Endothelial cell of umbilical vein (primary cell): Measurements from ENCODE around the gene ATXN1. TPM values are rescaled to one million over a fixed set of nuclear protein-coding genes. Genes with fewer than 3 reads are reported as not detected.

Experiments used
- BruUV-seq: library from RNA; stranded (reverse); fragments of 400-500 nt; replicated peaks from 2 replicates; lab custom pipeline; 2021; lab: Mats Ljungman, UMichigan
- CTCF ChIA-PET: fragments of 300-600, 350-600 bp; sonication (Branson Sonifier 250); formaldehyde crosslinking; loops from one replicate; lab custom pipeline; 2021; ENCODE audit warnings: antibody characterized with exemption, inconsistent platforms; lab: Charles Lee
- POLR2A ChIA-PET: fragments of 300-600, 350-600 bp; sonication (Branson Sonifier 250); formaldehyde crosslinking; loops from one replicate; lab custom pipeline; 2021; ENCODE audit warnings: antibody characterized with exemption, inconsistent platforms; lab: Charles Lee
- DNase-seq: peaks from one replicate; pipeline ENCODE4 v3.0.0-alpha.2; 2011; ENCODE audit warnings: low read depth, low spot score
- FAIRE-seq: peaks from 2 replicates; lab custom pipeline; 2011; peaks lifted over from hg19 to GRCh38; lab: Jason Lieb, UNC
- H2AFZ ChIP-seq: 2 replicates; pipeline ENCODE4 v1.6.0; 2012; ENCODE audit warnings: low read depth, low read length, control low read depth, inconsistent platforms
- H3K27ac ChIP-seq: 2 replicates; pipeline ENCODE4 v1.5.1; 2011; ENCODE audit warnings: low read depth, mild to moderate bottlenecking, control low read depth, low read length, moderate library complexity; ENCODE audit not compliant: insufficient read depth
- H3K27me3 ChIP-seq, 2 experiments: 2 replicates each; pipeline versions ENCODE4 v1.6.0 to v1.6.1; 2011; ENCODE audit warnings: low read length in 2 of 2, mixed read lengths in 1 of 2; ENCODE audit not compliant: control insufficient read depth in 2 of 2, insufficient read depth in 2 of 2
- H3K36me3 ChIP-seq, 2 experiments: 2 replicates in 1 of 2; 3 replicates in 1 of 2; pipeline ENCODE4 v1.5.1; 2011; ENCODE audit warnings: low read length in 2 of 2, mild to moderate bottlenecking in 1 of 2, moderate library complexity in 1 of 2; ENCODE audit not compliant: control insufficient read depth in 2 of 2, insufficient read depth in 2 of 2; ENCODE audit errors: extremely low read depth in 1 of 2
- H3K4me1 ChIP-seq: 3 replicates; pipeline ENCODE4 v1.5.1; 2011; ENCODE audit warnings: mild to moderate bottlenecking, low read length; ENCODE audit not compliant: control insufficient read depth, insufficient read depth; ENCODE audit errors: extremely low read depth
- H3K4me2 ChIP-seq: 2 replicates; pipeline ENCODE4 v1.6.1; 2011; ENCODE audit warnings: low read length, control low read depth, mixed read lengths; ENCODE audit not compliant: insufficient read depth
- H3K4me3 ChIP-seq, 3 experiments: fragments of 200-600 bp in 1 of 3; sonication (generic), shearing (Covaris generic) in 1 of 3; replicated peaks in 1 of 3; 2 replicates each; pipeline ENCODE4 v1.5.1; 2011 to 2016; ENCODE audit warnings: control low read depth in 3 of 3, low read length in 3 of 3, mild to moderate bottlenecking in 2 of 3, inconsistent platforms in 1 of 3, low read depth in 1 of 3, moderate library complexity in 1 of 3; ENCODE audit not compliant: insufficient read depth in 1 of 3
- H3K79me2 ChIP-seq: 2 replicates; pipeline ENCODE4 v1.6.0; 2012; ENCODE audit warnings: low read length, inconsistent platforms; ENCODE audit not compliant: control insufficient read depth, insufficient read depth
- H3K9ac ChIP-seq: replicated peaks from 2 replicates; pipeline ENCODE3; 2011; ENCODE audit warnings: low read length, control low read depth; ENCODE audit not compliant: insufficient read depth; ENCODE audit errors: extremely low read depth
- H3K9me1 ChIP-seq: replicated peaks from 3 replicates; pipeline ENCODE4 v1.6.0; 2011; ENCODE audit warnings: mild to moderate bottlenecking, low read length; ENCODE audit not compliant: control insufficient read depth, insufficient read depth; ENCODE audit errors: extremely low read depth
- H3K9me3 ChIP-seq: replicated peaks from 2 replicates; pipeline ENCODE4 v1.5.1; 2012; ENCODE audit warnings: low read length, inconsistent platforms; ENCODE audit not compliant: control insufficient read depth, insufficient read depth
- H4K20me1 ChIP-seq: replicated peaks from 2 replicates; pipeline ENCODE3; 2011; ENCODE audit warnings: mild to moderate bottlenecking, low read length; ENCODE audit not compliant: control insufficient read depth, insufficient read depth; ENCODE audit errors: extremely low read depth
- EZH2 ChIP-seq: IDR thresholded peaks from 2 replicates; pipeline ENCODE4 v1.6.1; 2012; ENCODE audit warnings: borderline replicate concordance, low read depth, mild to moderate bottlenecking, moderate library complexity, low read length, inconsistent platforms; ENCODE audit not compliant: severe bottlenecking
- FOS ChIP-seq: IDR thresholded peaks from 2 replicates; pipeline ENCODE4 v1.6.1; 2011; ENCODE audit warnings: mild to moderate bottlenecking, low read length, moderate library complexity, borderline replicate concordance; ENCODE audit not compliant: insufficient read depth
- GATA2 ChIP-seq: IDR thresholded peaks from 2 replicates; pipeline ENCODE4 v1.7.0; 2011; ENCODE audit warnings: low read depth, mild to moderate bottlenecking, moderate library complexity, mixed read lengths, low read length; ENCODE audit not compliant: insufficient read length, insufficient read depth
- JUN ChIP-seq: IDR thresholded peaks from 2 replicates; pipeline ENCODE4 v1.6.1; 2011; ENCODE audit warnings: borderline replicate concordance, low read depth; ENCODE audit not compliant: insufficient read length, insufficient read depth
- MYC ChIP-seq: IDR thresholded peaks from one replicate; pipeline ENCODE4 v1.6.1; 2011; ENCODE audit warnings: mild to moderate bottlenecking, low read depth, low read length
- POLR2A ChIP-seq: IDR thresholded peaks from 2 replicates; pipeline ENCODE4 v1.6.1; 2012; ENCODE audit warnings: low read depth, mild to moderate bottlenecking, control low read depth, low read length
- POLR2AphosphoS5 ChIP-seq: IDR thresholded peaks from 2 replicates; pipeline ENCODE4 v1.6.1; 2012; ENCODE audit warnings: low read depth, mild to moderate bottlenecking, control low read depth, low read length, moderate library complexity; ENCODE audit not compliant: insufficient read depth
- dilution Hi-C: fragments of 300-500 bp; cut with MboI; formaldehyde crosslinking; loops from one replicate; pipeline ENCODE4 v1.15.0; 2019; ENCODE audit warnings: low sequenced_read_pairs; ENCODE audit not compliant: extremely low pct_ligation_motif_present
- intact Hi-C: fragments of 100-400 bp; cut with micrococcal nuclease; formaldehyde crosslinking; loops from one replicate; pipeline ENCODE4 v1.10.0; 2022
- polyA plus RNA-seq, 4 experiments: library from polyadenylated mRNA; depleted of rRNA in 3 of 4; stranded (reverse) in 3 of 4; unstranded in 1 of 4; fragments of >200 nt; gene quantifications; 2 replicates each; pipeline versions ENCODE4 v1.2.1 to v1.2.3, GENCODE V29; 2011 to 2012; ENCODE audit warnings: missing spikeins in 1 of 4
- total RNA-seq: library from RNA; stranded (reverse); gene quantifications from 2 replicates; pipeline ENCODE4 v1.2.3, GENCODE V29; 2021
- TF ChIP-seq, protein P1 (sequence below), 2 donors: IDR thresholded peaks; 1 replicate in 1 of 2; 2 replicates in 1 of 2; pipeline ENCODE4 v1.5.1; 2011; ENCODE audit warnings: low read length in 2 of 2, mild to moderate bottlenecking in 2 of 2, moderate library complexity in 2 of 2, control low read depth in 1 of 2, inconsistent platforms in 1 of 2, low read depth in 1 of 2; ENCODE audit not compliant: insufficient read depth in 1 of 2; ENCODE audit errors: extremely low read depth in 1 of 2
- TF ChIP-seq, protein P2 (sequence below): IDR thresholded peaks from 2 replicates; pipeline ENCODE4 v1.6.1; 2011; ENCODE audit not compliant: insufficient read depth, insufficient read length

The ATXN1 gene
- total and polyA plus RNA-seq, 2 donors (not counting 3 experiments of a cell fraction or from before 2014, with no cell fraction given), result 16.4 to 33.0 TPM

DNA sequence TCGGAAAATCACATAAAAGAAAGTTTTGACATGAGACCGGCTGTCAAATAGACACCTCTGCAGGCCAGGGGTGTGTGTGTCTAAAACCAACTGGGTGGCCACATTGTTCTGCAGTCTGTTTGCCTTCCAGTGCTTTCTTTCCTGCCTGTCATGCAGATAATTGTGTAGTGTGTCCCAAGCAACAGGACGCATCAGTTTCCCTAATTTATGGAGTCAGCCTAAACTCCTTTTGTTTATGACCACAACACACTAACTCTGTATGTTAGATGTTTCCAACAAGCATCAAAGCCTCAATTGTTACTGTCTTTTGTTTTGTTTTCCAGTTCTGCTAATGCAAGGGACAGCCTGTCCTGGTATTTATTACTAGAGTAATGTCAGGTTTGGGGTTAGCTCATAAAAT, 205.7 kb downstream of the ATXN1 start:
- Histone ChIP-seq H3K9me1 (no peaks in the 10 kb centered on the region), H3K9me3 (no peaks in the 10 kb centered on the region), H3K27ac (no peak overlapping the region), H3K36me3 (no peaks in the 10 kb centered on the region), H3K4me1 (no peaks in the 10 kb centered on the region), H3K4me3 (no peak overlapping the region), H3K4me2 (no peak overlapping the region), H2AFZ (no peak overlapping the region), H3K79me2 (no peaks in the 10 kb centered on the region), H4K20me1 (no peaks in the 10 kb centered on the region), H3K27me3 (no peaks in the 10 kb centered on the region), H3K9ac (no peak overlapping the region)
- intact Hi-C loops, result no loop called here
- no TSS peak for BruUV-seq
- dilution Hi-C loops, result no loop called here
- POLR2A ChIA-PET, result no interaction called here
- DNase-seq (no peak), FAIRE-seq (no peak)
- CTCF ChIA-PET, result no interaction called here
- TF ChIP-seq FOS, result no peak
- no peak for TF ChIP-seq GATA2
- TF ChIP-seq MYC, result no peak

DNA sequence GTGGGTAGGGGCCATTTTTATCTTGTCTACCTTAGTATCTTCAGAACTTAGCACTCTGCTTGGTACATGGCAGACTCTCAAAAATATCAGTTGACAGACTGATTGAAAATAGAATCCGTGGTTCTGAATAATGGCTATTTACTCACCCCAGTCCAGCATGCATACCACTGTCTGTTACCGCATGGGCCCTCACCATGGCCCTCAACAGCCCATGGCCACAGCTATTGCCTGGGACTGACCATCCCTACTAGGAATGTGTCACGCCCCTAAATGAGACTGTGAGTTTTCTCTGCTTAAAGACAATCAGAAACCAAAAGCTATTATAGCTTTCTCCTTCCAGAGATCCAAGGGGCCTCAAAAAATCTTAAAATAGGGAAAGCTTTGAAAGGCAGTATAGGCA, 207.7 kb downstream of the ATXN1 start:
- Histone ChIP-seq H3K9ac (no peak overlapping the region), H3K27ac (no peak overlapping the region), H3K4me3 (no peak overlapping the region), H3K79me2 (no peaks in the 10 kb centered on the region), H2AFZ (no peak overlapping the region), H4K20me1 (no peaks in the 10 kb centered on the region), H3K36me3 (no peaks in the 10 kb centered on the region), H3K27me3 (no peaks in the 10 kb centered on the region), H3K4me2 (no peak overlapping the region), H3K9me1 (no peaks in the 10 kb centered on the region), H3K9me3 (no peaks in the 10 kb centered on the region), H3K4me1 (no peaks in the 10 kb centered on the region)
- TF ChIP-seq JUN, result no peak
- TF ChIP-seq, protein P1, sequence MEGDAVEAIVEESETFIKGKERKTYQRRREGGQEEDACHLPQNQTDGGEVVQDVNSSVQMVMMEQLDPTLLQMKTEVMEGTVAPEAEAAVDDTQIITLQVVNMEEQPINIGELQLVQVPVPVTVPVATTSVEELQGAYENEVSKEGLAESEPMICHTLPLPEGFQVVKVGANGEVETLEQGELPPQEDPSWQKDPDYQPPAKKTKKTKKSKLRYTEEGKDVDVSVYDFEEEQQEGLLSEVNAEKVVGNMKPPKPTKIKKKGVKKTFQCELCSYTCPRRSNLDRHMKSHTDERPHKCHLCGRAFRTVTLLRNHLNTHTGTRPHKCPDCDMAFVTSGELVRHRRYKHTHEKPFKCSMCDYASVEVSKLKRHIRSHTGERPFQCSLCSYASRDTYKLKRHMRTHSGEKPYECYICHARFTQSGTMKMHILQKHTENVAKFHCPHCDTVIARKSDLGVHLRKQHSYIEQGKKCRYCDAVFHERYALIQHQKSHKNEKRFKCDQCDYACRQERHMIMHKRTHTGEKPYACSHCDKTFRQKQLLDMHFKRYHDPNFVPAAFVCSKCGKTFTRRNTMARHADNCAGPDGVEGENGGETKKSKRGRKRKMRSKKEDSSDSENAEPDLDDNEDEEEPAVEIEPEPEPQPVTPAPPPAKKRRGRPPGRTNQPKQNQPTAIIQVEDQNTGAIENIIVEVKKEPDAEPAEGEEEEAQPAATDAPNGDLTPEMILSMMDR (IDR thresholded peaks at IDR 0.05; ENCODE audit: extremely low read depth in 1 of 2, insufficient read depth in 1 of 2, low read depth in 1 of 2, low read length in 2 of 2), result no peak
- TF ChIP-seq POLR2AphosphoS5, result no peak
- TF ChIP-seq GATA2, result no peak
- TF ChIP-seq, protein P2, sequence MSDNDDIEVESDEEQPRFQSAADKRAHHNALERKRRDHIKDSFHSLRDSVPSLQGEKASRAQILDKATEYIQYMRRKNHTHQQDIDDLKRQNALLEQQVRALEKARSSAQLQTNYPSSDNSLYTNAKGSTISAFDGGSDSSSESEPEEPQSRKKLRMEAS, result no peak
- no peak for TF ChIP-seq POLR2A
- TF ChIP-seq EZH2, result no peak
- TF ChIP-seq MYC, result no peak
- TF ChIP-seq FOS, result no peak
- dilution Hi-C loops, result no loop called here
- intact Hi-C loops, result no loop called here
- BruUV-seq, result no TSS peak
- FAIRE-seq, result no peak
- ChIA-PET POLR2A (no interaction called here), CTCF (no interaction called here)
- DNase-seq, result no peak
